ENCODE results near the gene RANBP10.

- TF ChIP-seq, protein P1, sequence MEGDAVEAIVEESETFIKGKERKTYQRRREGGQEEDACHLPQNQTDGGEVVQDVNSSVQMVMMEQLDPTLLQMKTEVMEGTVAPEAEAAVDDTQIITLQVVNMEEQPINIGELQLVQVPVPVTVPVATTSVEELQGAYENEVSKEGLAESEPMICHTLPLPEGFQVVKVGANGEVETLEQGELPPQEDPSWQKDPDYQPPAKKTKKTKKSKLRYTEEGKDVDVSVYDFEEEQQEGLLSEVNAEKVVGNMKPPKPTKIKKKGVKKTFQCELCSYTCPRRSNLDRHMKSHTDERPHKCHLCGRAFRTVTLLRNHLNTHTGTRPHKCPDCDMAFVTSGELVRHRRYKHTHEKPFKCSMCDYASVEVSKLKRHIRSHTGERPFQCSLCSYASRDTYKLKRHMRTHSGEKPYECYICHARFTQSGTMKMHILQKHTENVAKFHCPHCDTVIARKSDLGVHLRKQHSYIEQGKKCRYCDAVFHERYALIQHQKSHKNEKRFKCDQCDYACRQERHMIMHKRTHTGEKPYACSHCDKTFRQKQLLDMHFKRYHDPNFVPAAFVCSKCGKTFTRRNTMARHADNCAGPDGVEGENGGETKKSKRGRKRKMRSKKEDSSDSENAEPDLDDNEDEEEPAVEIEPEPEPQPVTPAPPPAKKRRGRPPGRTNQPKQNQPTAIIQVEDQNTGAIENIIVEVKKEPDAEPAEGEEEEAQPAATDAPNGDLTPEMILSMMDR (conservative IDR thresholded peaks at IDR 0.05; ENCODE audit: low read length), result 0 out of 2 replicates have a peak, but pooled peaks have one; percentile 16
- no peak for TF ChIP-seq EZH2phosphoT487 (IDR thresholded peaks at IDR 0.05; ENCODE audit: borderline replicate concordance, low read depth, low read length)
Observed at GRCh38 chr16:67730326-67730725, 76.0 kb downstream of the RANBP10 start.
